H1 (cell line): Measurements from ENCODE around the gene MYH11. TPM values are rescaled to one million over a fixed set of nuclear protein-coding genes. Genes with fewer than 3 reads are reported as not detected.

Experiments used
- CTCF ChIA-PET: fragments of 300-600 bp; sonication (Branson Sonifier 250); formaldehyde crosslinking; loops from one replicate; lab custom pipeline; 2021; ENCODE audit not compliant: partially characterized antibody; lab: Charles Lee
- POLR2A ChIA-PET: fragments of 300-600 bp; sonication (Branson Sonifier 250); formaldehyde crosslinking; loops from one replicate; lab custom pipeline; 2021; ENCODE audit warnings: inconsistent platforms; ENCODE audit not compliant: partially characterized antibody; lab: Charles Lee
- DNase-seq, 2 experiments: peaks; one replicate each; pipeline versions ENCODE4 v3.0.0 to v3.0.0-alpha.2; 2010 to 2022; ENCODE audit warnings: low spot score in 2 of 2, low read depth in 1 of 2, mixed read lengths in 1 of 2
- FAIRE-seq: peaks from 2 replicates; lab custom pipeline; 2011; peaks lifted over from hg19 to GRCh38; lab: Jason Lieb, UNC
- H2AFZ ChIP-seq: 2 replicates; pipeline ENCODE4 v1.8.1; 2012; ENCODE audit warnings: low read length, inconsistent platforms
- H2AK5ac ChIP-seq: 2 replicates; pipeline ENCODE4 v1.6.1; 2013; ENCODE audit warnings: low read depth, low read length
- H2BK120ac ChIP-seq: replicated peaks from 2 replicates; pipeline ENCODE3; 2013; ENCODE audit warnings: low read depth, low read length, inconsistent platforms
- H2BK12ac ChIP-seq: 2 replicates; pipeline ENCODE4 v1.6.1; 2013; ENCODE audit warnings: low read depth, low read length
- H2BK15ac ChIP-seq: 2 replicates; pipeline ENCODE4 v1.6.1; 2013; ENCODE audit warnings: low read length
- H2BK20ac ChIP-seq: 2 replicates; pipeline ENCODE4 v1.6.1; 2013; ENCODE audit warnings: low read length
- H2BK5ac ChIP-seq: 2 replicates; pipeline ENCODE4 v1.6.1; 2013; ENCODE audit warnings: low read depth, low read length
- H3K14ac ChIP-seq: 2 replicates; pipeline ENCODE4 v1.6.1; 2013; ENCODE audit warnings: inconsistent platforms; ENCODE audit not compliant: insufficient read length
- H3K18ac ChIP-seq: 2 replicates; pipeline ENCODE4 v1.6.1; 2013; ENCODE audit warnings: low read length; ENCODE audit errors: extremely low read depth
- H3K23ac ChIP-seq: 2 replicates; pipeline ENCODE4 v1.6.1; 2013; ENCODE audit warnings: inconsistent platforms; ENCODE audit not compliant: insufficient read length
- H3K23me2 ChIP-seq: 2 replicates; pipeline ENCODE4 v1.6.1; 2013; ENCODE audit warnings: low read depth, low read length
- H3K27ac ChIP-seq: 2 replicates; pipeline ENCODE4 v1.6.1; 2011; ENCODE audit warnings: low read depth, low read length, inconsistent platforms
- H3K27me3 ChIP-seq, 4 experiments: replicated peaks in 1 of 4; 1 replicate in 1 of 4; 2 replicates in 3 of 4; pipeline versions ENCODE4 v1.6.1 to v1.8.1; 2011 to 2013; ENCODE audit warnings: low read length in 3 of 4, mild to moderate bottlenecking in 3 of 4, inconsistent platforms in 2 of 4, mixed read lengths in 2 of 4, moderate library complexity in 1 of 4; ENCODE audit not compliant: control insufficient read depth in 3 of 4, insufficient read depth in 3 of 4; ENCODE audit errors: extremely low read depth in 1 of 4
- H3K36me3 ChIP-seq, 4 experiments: 2 replicates each; pipeline versions ENCODE4 v1.6.1 to v1.8.1; 2011 to 2013; ENCODE audit warnings: mild to moderate bottlenecking in 4 of 4, low read length in 3 of 4, moderate library complexity in 2 of 4, control low read depth in 1 of 4, inconsistent platforms in 1 of 4; ENCODE audit not compliant: insufficient read depth in 4 of 4, control insufficient read depth in 2 of 4
- H3K4ac ChIP-seq: replicated peaks from 2 replicates; pipeline ENCODE3; 2013; ENCODE audit warnings: low read length, low read depth, mixed read lengths, inconsistent platforms; ENCODE audit not compliant: insufficient read length
- H3K4me1 ChIP-seq, 4 experiments: replicated peaks in 1 of 4; 1 replicate in 1 of 4; 2 replicates in 3 of 4; pipeline versions ENCODE4 v1.6.1 to v1.8.1; 2011 to 2013; ENCODE audit warnings: low read length in 3 of 4, inconsistent platforms in 2 of 4, mixed read lengths in 1 of 4; ENCODE audit not compliant: insufficient read depth in 4 of 4, control insufficient read depth in 3 of 4
- H3K4me2 ChIP-seq, 2 experiments: 2 replicates each; pipeline versions ENCODE4 v1.6.1 to v1.8.1; 2011 to 2013; ENCODE audit warnings: low read depth in 2 of 2, low read length in 2 of 2, control low read depth in 1 of 2, inconsistent platforms in 1 of 2, mild to moderate bottlenecking in 1 of 2; ENCODE audit not compliant: insufficient read depth in 1 of 2
- H3K4me3 ChIP-seq, 4 experiments: fragments of 200-600, 300-600 bp in 1 of 4; sonication (generic), shearing (Covaris generic), sonication (Bioruptor Twin) in 1 of 4; 2 replicates each; pipeline versions ENCODE4 v1.5.1 to v1.8.1; 2011 to 2016; ENCODE audit warnings: low read length in 4 of 4, low read depth in 3 of 4, control low read depth in 2 of 4, inconsistent platforms in 2 of 4, mild to moderate bottlenecking in 2 of 4, mixed read lengths in 1 of 4, moderate library complexity in 1 of 4; ENCODE audit not compliant: insufficient read depth in 2 of 4; ENCODE audit errors: extremely low read depth in 1 of 4
- H3K56ac ChIP-seq: replicated peaks from 2 replicates; pipeline ENCODE3; 2013; ENCODE audit warnings: low read depth, mild to moderate bottlenecking, mixed read lengths, low read length, inconsistent platforms; ENCODE audit not compliant: insufficient read length
- H3K79me1 ChIP-seq: 2 replicates; pipeline ENCODE4 v1.6.1; 2013; ENCODE audit warnings: low read depth, low read length, control low read depth
- H3K79me2 ChIP-seq, 2 experiments: 2 replicates each; pipeline versions ENCODE4 v1.6.1 to v1.8.1; 2012 to 2013; ENCODE audit warnings: low read length in 2 of 2, mild to moderate bottlenecking in 2 of 2, inconsistent platforms in 1 of 2; ENCODE audit not compliant: insufficient read depth in 2 of 2, control insufficient read depth in 1 of 2
- H3K9ac ChIP-seq, 4 experiments: replicated peaks in 1 of 4; 1 replicate in 1 of 4; 2 replicates in 3 of 4; pipeline versions ENCODE4 v1.6.1 to v1.8.1; 2011 to 2013; ENCODE audit warnings: low read depth in 3 of 4, low read length in 3 of 4, control low read depth in 2 of 4, mild to moderate bottlenecking in 2 of 4, moderate library complexity in 2 of 4, inconsistent platforms in 1 of 4; ENCODE audit errors: extremely low read depth in 1 of 4
- H3K9me3 ChIP-seq, 2 experiments: 2 replicates each; pipeline versions ENCODE4 v1.6.1 to v1.8.1; 2012 to 2013; ENCODE audit warnings: mild to moderate bottlenecking in 2 of 2, moderate library complexity in 2 of 2, control low read depth in 1 of 2, inconsistent platforms in 1 of 2, low read depth in 1 of 2, low read length in 1 of 2, mixed read lengths in 1 of 2; ENCODE audit not compliant: insufficient read depth in 2 of 2
- H4K20me1 ChIP-seq, 2 experiments: replicated peaks in 1 of 2; 2 replicates each; pipeline versions ENCODE3 to v1.8.1; 2011 to 2013; ENCODE audit warnings: inconsistent platforms in 2 of 2, low read length in 2 of 2, mild to moderate bottlenecking in 1 of 2; ENCODE audit not compliant: insufficient read depth in 2 of 2, control insufficient read depth in 1 of 2
- H4K5ac ChIP-seq: 2 replicates; pipeline ENCODE4 v1.6.1; 2013; ENCODE audit warnings: low read length, low read depth, mixed read lengths, inconsistent platforms; ENCODE audit not compliant: insufficient read length
- H4K8ac ChIP-seq: 2 replicates; pipeline ENCODE4 v1.8.0; 2013; ENCODE audit warnings: mild to moderate bottlenecking, moderate library complexity, low read length, inconsistent platforms; ENCODE audit not compliant: insufficient read depth; ENCODE audit errors: extremely low read depth
- H4K91ac ChIP-seq: replicated peaks from 2 replicates; pipeline ENCODE3; 2013; ENCODE audit warnings: low read length, mixed read lengths, inconsistent platforms; ENCODE audit not compliant: insufficient read length
- ASH2L ChIP-seq: fragments of 200-600, 300-600 bp; sonication (generic); IDR thresholded peaks from one replicate; pipeline ENCODE4 v1.7.1; 2017; ENCODE audit warnings: low read length
- CBX5 ChIP-seq: fragments of 300-800, 300-1000 bp; sonication (generic); IDR thresholded peaks from 2 replicates; pipeline ENCODE4 v1.7.1; 2016; ENCODE audit warnings: antibody characterized with exemption, low read length, low read depth
- CEBPB ChIP-seq: IDR thresholded peaks from 2 replicates; pipeline ENCODE4 v1.6.1; 2012; ENCODE audit warnings: low read depth, low read length
- CREB1 ChIP-seq: IDR thresholded peaks from 2 replicates; pipeline ENCODE4 v1.6.1; 2012; ENCODE audit warnings: inconsistent platforms
- CTBP2 ChIP-seq: IDR thresholded peaks from 2 replicates; pipeline ENCODE4 v1.7.0; 2011; ENCODE audit warnings: borderline replicate concordance, mild to moderate bottlenecking, moderate library complexity, mixed read lengths, low read length; ENCODE audit not compliant: insufficient read depth, insufficient read length
- HDAC6 ChIP-seq: IDR thresholded peaks from one replicate; pipeline ENCODE4 v1.7.1; 2012; ENCODE audit warnings: low read depth, mild to moderate bottlenecking, inconsistent platforms, low read length, moderate library complexity
- KDM1A ChIP-seq: fragments of 200-600, 300-600 bp; sonication (generic); IDR thresholded peaks from 2 replicates; pipeline ENCODE4 v1.7.1; 2016; ENCODE audit warnings: mild to moderate bottlenecking, low read length, borderline replicate concordance
- KDM5A ChIP-seq: fragments of 200-600 bp; IDR thresholded peaks from 2 replicates; pipeline ENCODE4 v1.7.1; 2012; ENCODE audit warnings: mild to moderate bottlenecking, low read length, inconsistent platforms, mixed read lengths
- POLR2A ChIP-seq, 2 experiments: IDR thresholded peaks; 1 replicate in 1 of 2; 2 replicates in 1 of 2; pipeline ENCODE4 v1.6.1; 2011; ENCODE audit warnings: low read depth in 2 of 2, low read length in 2 of 2, mild to moderate bottlenecking in 2 of 2; ENCODE audit errors: control extremely low read depth in 1 of 2
- RNF2 ChIP-seq: fragments of 200-900, 300-1000 bp; sonication (generic); IDR thresholded peaks from 2 replicates; pipeline ENCODE4 v1.7.1; 2016; ENCODE audit warnings: borderline replicate concordance, low read depth, mild to moderate bottlenecking, antibody characterized with exemption, low read length; ENCODE audit not compliant: poor library complexity, severe bottlenecking; ENCODE audit errors: missing control alignments
- RXRA ChIP-seq: IDR thresholded peaks from 2 replicates; pipeline ENCODE4 v1.6.1; 2011; ENCODE audit warnings: low read depth, mild to moderate bottlenecking, low read length, moderate library complexity; ENCODE audit not compliant: insufficient read depth
- TAF7 ChIP-seq: optimal IDR thresholded peaks from 2 replicates; pipeline ENCODE3; 2011; ENCODE audit warnings: low read depth, mild to moderate bottlenecking, inconsistent platforms, low read length, moderate library complexity, borderline replicate concordance
- TBP ChIP-seq: IDR thresholded peaks from 2 replicates; pipeline ENCODE4 v1.6.1; 2011; ENCODE audit warnings: low read depth, low read length, improper control_type of control experiment
- WGBS, 2 experiments: shearing (Covaris generic) in 1 of 2; methylation state at CpG; one replicate each; pipeline versions ENCODE4 v1.1.6 to v1.1.7; 2013 to 2015; ENCODE audit warnings: low lambda C conversion rate in 2 of 2, mixed read lengths in 2 of 2, inconsistent platforms in 1 of 2, low coverage in 1 of 2, missing lambda C conversion rate in 1 of 2; ENCODE audit not compliant: insufficient replicate concordance in 2 of 2, insufficient coverage in 1 of 2, insufficient read length in 1 of 2; ENCODE audit errors: extremely low coverage in 1 of 2, missing lambda C conversion rate in 1 of 2; 5-methylcytosine and 5-hydroxymethylcytosine counted together
- polyA plus RNA-seq, 7 experiments: library from polyadenylated mRNA; depleted of rRNA in 3 of 7; stranded (reverse) in 5 of 7; unstranded in 2 of 7; fragments of >200 nt in 5 of 7; fragments of 200-250 nt in 2 of 7; gene quantifications; 1 replicate in 5 of 7; 2 replicates in 1 of 7; 4 replicates in 1 of 7; pipeline versions ENCODE4 v1.2.1 to v1.2.3, GENCODE V29; 2011 to 2013; ENCODE audit warnings: missing spikeins in 2 of 7, mixed read lengths in 2 of 7
- total RNA-seq: library from RNA; stranded (reverse); fragmentation: NEBNext Ultra II Directional; extraction: Animal tissue kit (Norgen Biotek cat#: 25700); gene quantifications from 2 replicates; pipeline ENCODE4 v1.2.1, GENCODE V29; 2021

The MYH11 gene
- total and polyA plus RNA-seq, 2 of the 8 experiments (the other 6 are each of a cell fraction or from before 2014, with no cell fraction given), result 0.11 to 0.78 TPM

DNA sequence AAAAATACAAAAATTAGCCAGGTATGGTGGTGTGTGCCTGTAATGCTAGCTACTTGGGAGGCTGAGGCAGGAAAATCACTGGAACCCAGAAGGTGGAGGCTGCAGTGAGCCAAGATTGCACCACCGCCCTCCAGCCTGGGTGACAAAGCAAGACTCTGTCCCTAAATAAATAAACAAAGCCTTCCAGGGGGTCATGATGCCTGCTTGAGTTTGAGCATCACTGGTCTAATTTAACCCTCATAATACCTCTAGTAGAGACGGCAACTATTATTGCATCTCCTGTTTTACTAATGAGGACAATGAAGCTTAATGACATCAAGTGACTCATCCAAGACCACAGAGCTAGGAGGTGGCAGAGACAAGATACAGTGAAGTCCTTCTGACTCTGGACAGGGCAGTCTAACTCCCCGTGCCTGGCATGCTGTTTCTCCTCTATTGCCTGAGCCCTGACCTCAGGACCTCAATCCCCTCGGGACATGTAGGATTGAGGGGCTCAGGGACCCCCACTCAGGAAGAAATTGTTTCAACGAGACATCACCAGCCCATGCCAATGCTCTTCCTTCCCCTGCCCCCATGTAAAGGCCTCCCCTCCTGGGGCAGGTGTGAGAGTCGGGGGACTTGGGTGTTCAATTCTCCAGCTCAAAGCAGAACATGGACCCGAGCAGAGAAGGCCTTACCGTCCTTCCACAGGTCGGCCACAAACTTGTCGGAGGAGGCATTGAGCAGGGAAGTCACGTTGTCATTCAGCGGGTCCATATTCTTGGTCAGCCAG lies 103.9 kb downstream of the MYH11 start:
- Histone ChIP-seq H4K5ac (no peak overlapping the region), H3K4me3 (no peak overlapping the region), H3K23me2 (no peaks in the 10 kb centered on the region), H3K79me1 (no peaks in the 10 kb centered on the region), H3K36me3 (no peaks in the 10 kb centered on the region), H3K4me1 (peaks cover 0 to 2% (median 0%) of the 10 kb centered on the region in 4 experiments; a peak in 1 of 7 replicates), H3K4ac (no peak overlapping the region), H3K79me2 (no peaks in the 10 kb centered on the region), H2BK12ac (no peak overlapping the region), H2AFZ (no peak overlapping the region), H2BK5ac (no peak overlapping the region), H2BK15ac (no peak overlapping the region), H3K27ac (no peak overlapping the region), H4K8ac (no peak overlapping the region; the same call in 1 of the 2 replicates), H3K9ac (no peak overlapping the region), H4K91ac (no peak overlapping the region), H3K4me2 (no peak overlapping the region), H3K27me3 (no peaks in the 10 kb centered on the region), H3K18ac (no peak overlapping the region), H3K14ac (no peak overlapping the region), H2BK20ac (no peak overlapping the region), H2AK5ac (no peak overlapping the region), H4K20me1 (no peaks in the 10 kb centered on the region), H3K56ac (no peak overlapping the region), H3K9me3 (no peaks in the 10 kb centered on the region), H2BK120ac (no peak overlapping the region), H3K23ac (no peak overlapping the region)
- no peak for DNase-seq
- CTCF ChIA-PET, result interaction anchor here (0.6 to 1.3 kb wide), 4 partner anchors 13 to 368 kb away, joined by 3 to 4 read pairs (median 4); no protein-coding TSS in a partner anchor
- POLR2A ChIA-PET, result no interaction called here
- FAIRE-seq, result no peak
- 80% methylated on average over 8 of the region's 12 CpGs; no CpG with 5 or more reads in 1 of the 2 experiments for WGBS, 2 experiments
- TF ChIP-seq HDAC6 (no peak), RNF2 (no peak), CBX5 (no peak), TBP (no peak), TAF7 (no peak), CTBP2 (no peak), KDM5A (no peak), CREB1 (no peak), POLR2A (IDR thresholded peaks at IDR 0.05; ENCODE audit: control extremely low read depth in 1 of 2, low read depth in 2 of 2, low read length in 2 of 2) (no peak), ASH2L (no peak), RXRA (no peak), CEBPB (no peak), KDM1A (no peak)
